Measurements from ENCODE around the gene BBC3.
"Not testable (repeated sequence)": the region's sequence is repeated elsewhere in the genome, so short reads cannot be mapped to it uniquely, and the experiment has no call there.

BBC3 gene

GRCh38 chr19:47230921-47231214, at the start of gene BBC3:
BBC3 (minus strand) TSS chr19:47231199; CDS start chr19:47228431, 2,768 bp downstream.
- Histone ChIP-seq H3K4me3 (ENCODE audit: insufficient read depth, low read length, poor library complexity, severe bottlenecking) (peak within 1 kb of the TSS; percentile 55), H3K9ac (ENCODE audit: low read length) (peak within 1 kb of the TSS; percentile 63), H2AFZ (ENCODE audit: low read depth, low read length, severe bottlenecking) (peak within 1 kb of the TSS; percentile 84), H3K27ac (ENCODE audit: low read depth, low read length) (peak within 1 kb of the TSS; percentile 43; the same call in 1 of the 2 replicates), H4K20me1 (ENCODE audit: low read depth, low read length) (no peaks in the 10 kb centered on the region), H3F3A (ENCODE audit: insufficient read depth) (peaks cover 5% of the 10 kb centered on the region; the same call in 1 of the 2 replicates), H3K9me2 (replicated peaks; ENCODE audit: insufficient read depth, low read length) (no peaks in the 10 kb centered on the region), H3K9me3 (ENCODE audit: insufficient read depth, low read length) (no peaks in the 10 kb centered on the region), H3K4me2 (ENCODE audit: low read depth, low read length, poor library complexity, severe bottlenecking) (peak within 1 kb of the TSS; percentile 70), H3K27me3 (ENCODE audit: low read length) (no peaks in the 10 kb centered on the region), H3K79me2 (ENCODE audit: insufficient read depth, low read length) (no peaks in the 10 kb centered on the region), H3K36me3 (ENCODE audit: low read length) (no peaks in the 10 kb centered on the region)
- TF ChIP-seq, protein P1, sequence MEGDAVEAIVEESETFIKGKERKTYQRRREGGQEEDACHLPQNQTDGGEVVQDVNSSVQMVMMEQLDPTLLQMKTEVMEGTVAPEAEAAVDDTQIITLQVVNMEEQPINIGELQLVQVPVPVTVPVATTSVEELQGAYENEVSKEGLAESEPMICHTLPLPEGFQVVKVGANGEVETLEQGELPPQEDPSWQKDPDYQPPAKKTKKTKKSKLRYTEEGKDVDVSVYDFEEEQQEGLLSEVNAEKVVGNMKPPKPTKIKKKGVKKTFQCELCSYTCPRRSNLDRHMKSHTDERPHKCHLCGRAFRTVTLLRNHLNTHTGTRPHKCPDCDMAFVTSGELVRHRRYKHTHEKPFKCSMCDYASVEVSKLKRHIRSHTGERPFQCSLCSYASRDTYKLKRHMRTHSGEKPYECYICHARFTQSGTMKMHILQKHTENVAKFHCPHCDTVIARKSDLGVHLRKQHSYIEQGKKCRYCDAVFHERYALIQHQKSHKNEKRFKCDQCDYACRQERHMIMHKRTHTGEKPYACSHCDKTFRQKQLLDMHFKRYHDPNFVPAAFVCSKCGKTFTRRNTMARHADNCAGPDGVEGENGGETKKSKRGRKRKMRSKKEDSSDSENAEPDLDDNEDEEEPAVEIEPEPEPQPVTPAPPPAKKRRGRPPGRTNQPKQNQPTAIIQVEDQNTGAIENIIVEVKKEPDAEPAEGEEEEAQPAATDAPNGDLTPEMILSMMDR (IDR thresholded peaks at IDR 0.05; ENCODE audit: insufficient read depth, low read length, poor library complexity, severe bottlenecking), result no peak
- no peak for TF ChIP-seq EZH2phosphoT487 (conservative IDR thresholded peaks at IDR 0.05; ENCODE audit: low read length)

DNA sequence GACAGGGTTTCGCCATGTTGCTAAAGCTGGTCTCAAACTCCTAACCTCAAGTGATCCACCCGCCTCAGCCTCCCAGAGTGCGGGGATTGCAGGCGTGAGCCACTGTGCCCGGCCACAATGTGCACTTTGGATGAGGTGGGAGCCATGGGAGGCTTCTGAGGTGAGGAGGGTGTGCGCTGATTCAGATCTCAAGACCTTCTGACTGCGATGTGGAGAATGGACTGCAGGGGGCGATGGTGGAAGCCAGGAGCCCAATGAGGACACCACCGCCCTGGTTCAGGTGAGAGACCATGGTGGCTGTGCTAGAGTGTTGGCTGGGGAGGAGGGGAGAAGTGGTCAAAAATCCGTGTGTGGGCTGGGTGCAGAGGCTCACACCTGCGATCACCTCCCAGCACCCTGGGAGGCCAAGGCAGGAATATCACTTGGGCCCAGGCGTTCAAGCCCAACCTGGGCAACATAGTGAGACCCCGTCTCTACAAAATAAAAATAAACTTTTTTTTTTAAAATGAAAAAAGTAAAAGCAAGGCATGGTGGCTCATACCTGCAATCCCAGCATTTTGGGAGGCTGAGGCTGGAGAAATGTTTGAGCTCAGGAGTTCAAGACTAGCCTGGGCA, 49.3 kb upstream of the BBC3 start:
- H3F3A ChIP-seq (ENCODE audit: insufficient read depth), result peaks cover 7% of the 10 kb centered on the region
- TF ChIP-seq EZH2phosphoT487 (conservative IDR thresholded peaks at IDR 0.05; ENCODE audit: low read length), result no peak
- TF ChIP-seq, protein P1 (IDR thresholded peaks at IDR 0.05; ENCODE audit: insufficient read depth, low read length, poor library complexity, severe bottlenecking), result peak; percentile 21
- H4K20me1 ChIP-seq (ENCODE audit: low read depth, low read length), result no peaks in the 10 kb centered on the region

DNA sequence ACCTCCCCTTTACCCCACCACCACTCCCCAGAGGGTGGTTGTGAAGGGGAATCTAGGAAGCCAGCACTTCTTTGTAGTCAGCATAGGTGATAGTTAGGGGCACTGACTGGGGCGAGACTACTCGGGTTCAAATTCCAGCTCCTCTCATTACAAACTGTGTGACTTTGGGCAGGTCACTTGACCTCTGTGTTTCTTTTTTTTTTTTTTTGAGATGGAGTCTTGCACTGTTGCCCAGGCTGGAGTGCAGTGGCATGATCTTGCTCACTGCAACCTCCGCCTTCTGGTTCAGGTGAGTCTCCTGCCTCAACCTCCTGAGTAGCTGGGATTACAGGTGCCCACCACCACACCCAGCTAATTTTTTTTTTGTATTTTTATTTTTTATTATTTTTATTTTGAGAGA, 45.5 kb upstream of the BBC3 start:
- not testable (repeated sequence) for H2AFZ ChIP-seq (ENCODE audit: low read depth, low read length, severe bottlenecking); H4K20me1 ChIP-seq (ENCODE audit: low read depth, low read length); H3K27ac ChIP-seq (ENCODE audit: low read depth, low read length); H3K4me2 ChIP-seq (ENCODE audit: low read depth, low read length, poor library complexity, severe bottlenecking); H3K36me3 ChIP-seq (ENCODE audit: low read length); H3K9me2 ChIP-seq (replicated peaks; ENCODE audit: insufficient read depth, low read length); H3F3A ChIP-seq (ENCODE audit: insufficient read depth); H3K4me3 ChIP-seq (ENCODE audit: insufficient read depth, low read length, poor library complexity, severe bottlenecking); H3K9ac ChIP-seq (ENCODE audit: low read length); H3K27me3 ChIP-seq (ENCODE audit: low read length); H3K9me3 ChIP-seq (ENCODE audit: insufficient read depth, low read length); H3K79me2 ChIP-seq (ENCODE audit: insufficient read depth, low read length)

More for the DNA sequence above, 49.3 kb upstream of the BBC3 start:
- H3K9me3 ChIP-seq (ENCODE audit: insufficient read depth, low read length), result no peaks in the 10 kb centered on the region
- no peak overlapping the region for H2AFZ ChIP-seq (ENCODE audit: low read depth, low read length, severe bottlenecking)
- H3K4me2 ChIP-seq (ENCODE audit: low read depth, low read length, poor library complexity, severe bottlenecking), result no peak overlapping the region
- H3K36me3 ChIP-seq (ENCODE audit: low read length), result no peaks in the 10 kb centered on the region
- H3K9ac ChIP-seq (ENCODE audit: low read length), result no peak overlapping the region
- H3K27me3 ChIP-seq (ENCODE audit: low read length), result no peaks in the 10 kb centered on the region
- no peak overlapping the region for H3K27ac ChIP-seq (ENCODE audit: low read depth, low read length)
- H3K79me2 ChIP-seq (ENCODE audit: insufficient read depth, low read length), result no peaks in the 10 kb centered on the region
- H3K9me2 ChIP-seq (replicated peaks; ENCODE audit: insufficient read depth, low read length), result no peaks in the 10 kb centered on the region
- H3K4me3 ChIP-seq (ENCODE audit: insufficient read depth, low read length, poor library complexity, severe bottlenecking), result no peak overlapping the region

DNA sequence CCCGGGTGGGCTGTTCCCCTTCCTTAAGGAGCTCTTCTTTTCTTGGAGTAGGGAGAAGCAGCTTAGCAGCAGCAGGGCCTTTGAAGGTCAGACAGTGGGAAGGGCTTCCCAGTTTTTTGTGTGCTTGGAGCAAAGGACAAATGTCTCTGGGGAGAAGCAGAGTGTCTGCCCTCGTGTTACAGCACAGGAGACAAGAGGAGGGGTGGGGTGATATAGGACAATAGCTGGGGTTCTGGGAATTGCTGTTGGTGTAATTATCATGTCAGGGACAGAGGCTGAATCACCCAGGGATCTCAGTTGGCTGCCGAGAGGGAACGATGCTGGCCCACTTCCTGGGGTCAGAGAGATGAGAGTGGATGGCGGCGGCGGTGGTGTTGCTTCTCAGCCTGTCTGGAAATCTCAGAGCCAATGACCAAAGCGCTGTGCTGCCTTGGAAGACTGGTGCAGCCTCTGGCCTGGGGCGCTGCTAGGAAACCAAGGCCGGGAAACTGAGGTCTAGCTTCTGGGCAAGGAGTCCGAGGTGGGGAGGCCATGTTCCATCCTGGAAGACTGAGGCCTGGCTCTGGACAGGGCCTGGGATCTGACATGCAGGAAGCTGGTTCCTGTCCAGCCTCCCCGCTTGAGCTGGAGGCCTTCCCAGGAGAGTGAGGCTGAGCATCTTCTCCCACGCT, 44.9 kb upstream of the BBC3 start:
- TF ChIP-seq EZH2phosphoT487 (conservative IDR thresholded peaks at IDR 0.05; ENCODE audit: low read length), result no peak
- TF ChIP-seq, protein P1 (IDR thresholded peaks at IDR 0.05; ENCODE audit: insufficient read depth, low read length, poor library complexity, severe bottlenecking), result no peak
- Histone ChIP-seq H3K27me3 (ENCODE audit: low read length) (no peaks in the 10 kb centered on the region), H3K9ac (ENCODE audit: low read length) (0 out of 2 replicates have a peak overlapping the region, but pooled peaks have one; percentile 58), H3K9me3 (ENCODE audit: insufficient read depth, low read length) (no peaks in the 10 kb centered on the region), H3K79me2 (ENCODE audit: insufficient read depth, low read length) (no peaks in the 10 kb centered on the region), H3K27ac (ENCODE audit: low read depth, low read length) (no peak overlapping the region), H3K36me3 (ENCODE audit: low read length) (no peaks in the 10 kb centered on the region), H3K4me2 (ENCODE audit: low read depth, low read length, poor library complexity, severe bottlenecking) (peak overlapping the region; percentile 61), H2AFZ (ENCODE audit: low read depth, low read length, severe bottlenecking) (no peak overlapping the region), H3K9me2 (replicated peaks; ENCODE audit: insufficient read depth, low read length) (no peaks in the 10 kb centered on the region), H4K20me1 (ENCODE audit: low read depth, low read length) (no peaks in the 10 kb centered on the region), H3K4me3 (ENCODE audit: insufficient read depth, low read length, poor library complexity, severe bottlenecking) (no peak overlapping the region), H3F3A (ENCODE audit: insufficient read depth) (0 out of 2 replicates have a peak, but pooled peaks cover 6% of the 10 kb centered on the region)

Data from SU-DHL-6 (cell line).